ENCODE data around the gene TMEM167A.

The TMEM167A gene

GRCh38 chr5:83007755-83008154 lies 69.4 kb downstream of the TMEM167A start:
- no peak overlapping the region for H3K4me3 ChIP-seq (ENCODE audit: low read depth, low read length)
- TF ChIP-seq, protein P1, sequence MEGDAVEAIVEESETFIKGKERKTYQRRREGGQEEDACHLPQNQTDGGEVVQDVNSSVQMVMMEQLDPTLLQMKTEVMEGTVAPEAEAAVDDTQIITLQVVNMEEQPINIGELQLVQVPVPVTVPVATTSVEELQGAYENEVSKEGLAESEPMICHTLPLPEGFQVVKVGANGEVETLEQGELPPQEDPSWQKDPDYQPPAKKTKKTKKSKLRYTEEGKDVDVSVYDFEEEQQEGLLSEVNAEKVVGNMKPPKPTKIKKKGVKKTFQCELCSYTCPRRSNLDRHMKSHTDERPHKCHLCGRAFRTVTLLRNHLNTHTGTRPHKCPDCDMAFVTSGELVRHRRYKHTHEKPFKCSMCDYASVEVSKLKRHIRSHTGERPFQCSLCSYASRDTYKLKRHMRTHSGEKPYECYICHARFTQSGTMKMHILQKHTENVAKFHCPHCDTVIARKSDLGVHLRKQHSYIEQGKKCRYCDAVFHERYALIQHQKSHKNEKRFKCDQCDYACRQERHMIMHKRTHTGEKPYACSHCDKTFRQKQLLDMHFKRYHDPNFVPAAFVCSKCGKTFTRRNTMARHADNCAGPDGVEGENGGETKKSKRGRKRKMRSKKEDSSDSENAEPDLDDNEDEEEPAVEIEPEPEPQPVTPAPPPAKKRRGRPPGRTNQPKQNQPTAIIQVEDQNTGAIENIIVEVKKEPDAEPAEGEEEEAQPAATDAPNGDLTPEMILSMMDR (IDR thresholded peaks at IDR 0.05; ENCODE audit: low read depth, low read length), result no peak
- TF ChIP-seq MAX (IDR thresholded peaks at IDR 0.05; ENCODE audit: low read depth, low read length) (no peak), POLR2A (IDR thresholded peaks at IDR 0.05; ENCODE audit: extremely low read depth, insufficient read length) (no peak), MYC (IDR thresholded peaks at IDR 0.05; ENCODE audit: low read depth, low read length) (no peak)
- DNase-seq (ENCODE audit: low read depth), result no peak

DNA sequence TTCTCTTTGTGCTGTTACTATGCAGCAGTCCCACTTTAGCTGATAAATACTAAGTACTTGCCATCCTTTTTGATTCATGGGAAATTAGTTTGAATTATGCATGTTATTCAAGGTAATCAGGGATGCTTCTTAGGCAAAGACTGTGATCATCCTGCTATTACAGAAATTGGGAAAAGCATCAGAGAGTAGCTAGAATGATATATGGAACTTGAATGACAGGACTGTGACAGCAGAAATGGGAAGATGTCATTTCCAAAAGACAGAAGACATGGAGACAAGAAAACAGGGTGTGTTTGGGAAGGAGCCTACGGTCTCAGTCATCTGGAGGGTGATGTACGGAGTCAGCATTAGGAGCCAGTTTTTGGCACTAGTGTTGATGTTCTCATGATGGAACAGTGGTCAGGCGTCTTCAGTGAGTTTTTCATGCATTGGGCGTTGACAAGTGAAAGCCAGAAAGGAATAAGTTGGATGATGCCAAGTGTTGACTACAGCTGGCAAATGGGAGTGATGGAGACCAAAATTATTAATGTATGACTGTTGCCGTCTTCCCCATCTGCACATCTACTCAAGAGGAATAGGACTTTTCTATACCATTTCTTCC lies 70.4 kb downstream of the TMEM167A start:
- DNase-seq (ENCODE audit: low read depth), result no peak
- TF ChIP-seq, protein P1 (IDR thresholded peaks at IDR 0.05; ENCODE audit: low read depth, low read length), result no peak
- TF ChIP-seq MAX (IDR thresholded peaks at IDR 0.05; ENCODE audit: low read depth, low read length), result no peak
- TF ChIP-seq MYC (IDR thresholded peaks at IDR 0.05; ENCODE audit: low read depth, low read length), result no peak
- TF ChIP-seq POLR2A (IDR thresholded peaks at IDR 0.05; ENCODE audit: extremely low read depth, insufficient read length), result no peak
- H3K4me3 ChIP-seq (ENCODE audit: low read depth, low read length), result no peak overlapping the region

- DNase-seq (ENCODE audit: low read depth), result no peak
- TF ChIP-seq MAX (IDR thresholded peaks at IDR 0.05; ENCODE audit: low read depth, low read length) (no peak), POLR2A (IDR thresholded peaks at IDR 0.05; ENCODE audit: extremely low read depth, insufficient read length) (no peak), MYC (IDR thresholded peaks at IDR 0.05; ENCODE audit: low read depth, low read length) (no peak)
- TF ChIP-seq, protein P1 (IDR thresholded peaks at IDR 0.05; ENCODE audit: low read depth, low read length), result no peak
- no peak overlapping the region for H3K4me3 ChIP-seq (ENCODE audit: low read depth, low read length)
Measured at GRCh38 chr5:83003791-83004190, 73.4 kb downstream of the TMEM167A start.
